Mesendoderm (in vitro differentiated cells): Measurements from ENCODE around the gene MYOT.

Experiments used
- DNase-seq: peaks from one replicate; pipeline ENCODE4 v3.0.0; 2013
- H2AK5ac ChIP-seq: 2 replicates; pipeline ENCODE4 v1.6.1; 2013; ENCODE audit warnings: low read length, inconsistent platforms
- H2BK120ac ChIP-seq: 2 replicates; pipeline ENCODE4 v1.6.1; 2013; ENCODE audit warnings: low read depth, mild to moderate bottlenecking, low read length, moderate library complexity, mixed read lengths
- H2BK15ac ChIP-seq: replicated peaks from 2 replicates; pipeline ENCODE4 v1.6.1; 2013; ENCODE audit warnings: low read depth, mild to moderate bottlenecking, moderate library complexity
- H2BK5ac ChIP-seq: 2 replicates; pipeline ENCODE4 v1.6.1; 2013; ENCODE audit warnings: low read length, inconsistent platforms
- H3K18ac ChIP-seq: 2 replicates; pipeline ENCODE4 v1.6.1; 2013; ENCODE audit warnings: mild to moderate bottlenecking, low read length, mixed read lengths
- H3K23ac ChIP-seq: one replicate; pipeline ENCODE4 v1.6.1; 2013; ENCODE audit warnings: low read length
- H3K27ac ChIP-seq: 2 replicates; pipeline ENCODE4 v1.5.1; 2013; ENCODE audit warnings: low read depth, mild to moderate bottlenecking, inconsistent platforms, low read length, moderate library complexity
- H3K27me3 ChIP-seq: 2 replicates; pipeline ENCODE4 v1.6.1; 2013; ENCODE audit warnings: low read length, control low read depth, mild to moderate bottlenecking, inconsistent platforms; ENCODE audit not compliant: insufficient read depth, poor library complexity
- H3K36me3 ChIP-seq: 2 replicates; pipeline ENCODE4 v1.6.1; 2013; ENCODE audit warnings: low read length, inconsistent platforms; ENCODE audit not compliant: control insufficient read depth, insufficient read depth
- H3K4ac ChIP-seq: one replicate; pipeline ENCODE4 v1.6.1; 2013; ENCODE audit warnings: low read depth, mild to moderate bottlenecking, low read length, moderate library complexity
- H3K4me1 ChIP-seq: 2 replicates; pipeline ENCODE4 v1.6.1; 2013; ENCODE audit warnings: low read depth, low read length, inconsistent platforms; ENCODE audit not compliant: control insufficient read depth
- H3K4me2 ChIP-seq: 2 replicates; pipeline ENCODE4 v1.6.1; 2013; ENCODE audit warnings: low read length
- H3K4me3 ChIP-seq: 2 replicates; pipeline ENCODE4 v1.5.1; 2013; ENCODE audit warnings: mild to moderate bottlenecking, low read length
- H3K56ac ChIP-seq: one replicate; pipeline ENCODE4 v1.6.1; 2013; ENCODE audit warnings: low read length
- H3K79me1 ChIP-seq: 2 replicates; pipeline ENCODE4 v1.6.1; 2013; ENCODE audit warnings: low read length, inconsistent platforms
- H3K79me2 ChIP-seq: 2 replicates; pipeline ENCODE4 v1.6.1; 2013; ENCODE audit warnings: mild to moderate bottlenecking, low read length; ENCODE audit not compliant: control insufficient read depth, insufficient read depth
- H3K9ac ChIP-seq: 2 replicates; pipeline ENCODE4 v1.6.1; 2013; ENCODE audit warnings: low read length, inconsistent platforms
- H4K5ac ChIP-seq: one replicate; pipeline ENCODE4 v1.6.1; 2013; ENCODE audit warnings: low read length
- H4K8ac ChIP-seq: one replicate; pipeline ENCODE4 v1.6.1; 2013; ENCODE audit warnings: low read depth, mild to moderate bottlenecking, control low read depth, low read length, moderate library complexity
- WGBS: extraction: QIAGEN DNeasy Blood & Tissue Kit; methylation state at CpG from one replicate; pipeline ENCODE4 v1.1.7; 2013; ENCODE audit warnings: low lambda C conversion rate, missing lambda C conversion rate; ENCODE audit not compliant: insufficient coverage; ENCODE audit errors: extremely low coverage; 5-methylcytosine and 5-hydroxymethylcytosine counted together

Gene MYOT

GRCh38 chr5:137933491-137933911 lies 65.8 kb downstream of the MYOT start:
- no peaks in the 10 kb centered on the region for H3K36me3 ChIP-seq
- H3K9ac ChIP-seq: no peak overlapping the region

GRCh38 chr5:137935190-137935589 lies 67.5 kb downstream of the MYOT start:
- Histone ChIP-seq H3K4me2 (no peak overlapping the region), H3K27ac (no peak overlapping the region), H3K4ac (no peak overlapping the region), H2BK15ac (no peak overlapping the region), H3K18ac (no peak overlapping the region), H3K9ac (no peak overlapping the region), H3K4me1 (no peaks in the 10 kb centered on the region), H4K5ac (no peak overlapping the region), H3K27me3 (no peaks in the 10 kb centered on the region), H2BK5ac (no peak overlapping the region), H3K79me1 (no peaks in the 10 kb centered on the region), H2AK5ac (no peak overlapping the region), H3K4me3 (no peak overlapping the region), H2BK120ac (no peak overlapping the region), H3K79me2 (no peaks in the 10 kb centered on the region), H3K56ac (no peak overlapping the region), H3K36me3 (peaks cover 10% of the 10 kb centered on the region), H3K23ac (no peak overlapping the region), H4K8ac (no peak overlapping the region)
- DNase-seq: no peak
- WGBS: no CpG with 5 or more reads among the region's 1 CpG

More at GRCh38 chr5:137933491-137933911, 65.8 kb downstream of the MYOT start:
- no CpG with 5 or more reads among the region's 3 CpGs for WGBS
- Histone ChIP-seq H3K79me2 (no peaks in the 10 kb centered on the region), H2BK120ac (no peak overlapping the region), H3K4me1 (no peaks in the 10 kb centered on the region), H3K18ac (no peak overlapping the region), H2BK15ac (no peak overlapping the region), H3K27ac (no peak overlapping the region), H3K4ac (no peak overlapping the region), H4K8ac (no peak overlapping the region), H3K4me2 (no peak overlapping the region), H3K4me3 (no peak overlapping the region), H2AK5ac (no peak overlapping the region), H3K56ac (no peak overlapping the region), H3K27me3 (no peaks in the 10 kb centered on the region), H3K23ac (no peak overlapping the region), H4K5ac (no peak overlapping the region), H2BK5ac (no peak overlapping the region), H3K79me1 (no peaks in the 10 kb centered on the region)
- DNase-seq: no peak

GRCh38 chr5:137935694-137936093 lies 68.0 kb downstream of the MYOT start:
- no peak overlapping the region for H4K5ac ChIP-seq
- no peak overlapping the region for H3K27ac ChIP-seq
- no peaks in the 10 kb centered on the region for H3K27me3 ChIP-seq
- H3K4me2 ChIP-seq: no peak overlapping the region
- H2BK120ac ChIP-seq: no peak overlapping the region
- no peak overlapping the region for H3K4ac ChIP-seq
- no peak overlapping the region for H3K4me3 ChIP-seq
- H3K23ac ChIP-seq: no peak overlapping the region
- no peaks in the 10 kb centered on the region for H3K79me1 ChIP-seq
- H2AK5ac ChIP-seq: no peak overlapping the region
- no peaks in the 10 kb centered on the region for H3K79me2 ChIP-seq
- peaks cover 10% of the 10 kb centered on the region for H3K36me3 ChIP-seq
- H3K9ac ChIP-seq: no peak overlapping the region
- no peak for DNase-seq
- H3K4me1 ChIP-seq: no peaks in the 10 kb centered on the region
- H3K56ac ChIP-seq: no peak overlapping the region
- no CpG with 5 or more reads among the region's 3 CpGs for WGBS
- H2BK15ac ChIP-seq: no peak overlapping the region
- H4K8ac ChIP-seq: no peak overlapping the region
- no peak overlapping the region for H3K18ac ChIP-seq
- H2BK5ac ChIP-seq: no peak overlapping the region
